Measurements from ENCODE around the gene FBXO44.

DNA sequence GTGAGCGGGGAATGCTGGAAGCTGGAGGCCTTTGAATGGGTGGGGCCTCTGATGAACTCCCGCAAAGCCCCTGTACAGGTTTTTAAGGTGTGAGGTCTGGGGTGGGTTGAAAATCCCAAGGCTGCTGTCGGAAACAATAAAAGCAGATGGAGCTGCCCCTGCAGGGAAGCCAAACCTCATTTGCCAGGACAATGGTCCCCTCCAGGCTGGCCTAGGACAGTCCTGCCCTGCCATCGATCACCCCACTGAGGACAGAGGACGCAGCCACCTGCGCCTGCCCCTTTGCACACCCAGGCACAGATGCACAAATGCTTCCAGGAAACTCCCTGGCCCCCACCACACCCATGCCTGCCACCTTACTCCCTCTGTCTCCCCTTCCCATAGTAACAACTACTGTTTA, 41.2 kb downstream of the FBXO44 start:
- TF ChIP-seq, protein P1, sequence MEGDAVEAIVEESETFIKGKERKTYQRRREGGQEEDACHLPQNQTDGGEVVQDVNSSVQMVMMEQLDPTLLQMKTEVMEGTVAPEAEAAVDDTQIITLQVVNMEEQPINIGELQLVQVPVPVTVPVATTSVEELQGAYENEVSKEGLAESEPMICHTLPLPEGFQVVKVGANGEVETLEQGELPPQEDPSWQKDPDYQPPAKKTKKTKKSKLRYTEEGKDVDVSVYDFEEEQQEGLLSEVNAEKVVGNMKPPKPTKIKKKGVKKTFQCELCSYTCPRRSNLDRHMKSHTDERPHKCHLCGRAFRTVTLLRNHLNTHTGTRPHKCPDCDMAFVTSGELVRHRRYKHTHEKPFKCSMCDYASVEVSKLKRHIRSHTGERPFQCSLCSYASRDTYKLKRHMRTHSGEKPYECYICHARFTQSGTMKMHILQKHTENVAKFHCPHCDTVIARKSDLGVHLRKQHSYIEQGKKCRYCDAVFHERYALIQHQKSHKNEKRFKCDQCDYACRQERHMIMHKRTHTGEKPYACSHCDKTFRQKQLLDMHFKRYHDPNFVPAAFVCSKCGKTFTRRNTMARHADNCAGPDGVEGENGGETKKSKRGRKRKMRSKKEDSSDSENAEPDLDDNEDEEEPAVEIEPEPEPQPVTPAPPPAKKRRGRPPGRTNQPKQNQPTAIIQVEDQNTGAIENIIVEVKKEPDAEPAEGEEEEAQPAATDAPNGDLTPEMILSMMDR (IDR thresholded peaks at IDR 0.05) = no peak
- TF ChIP-seq POLR2A (IDR thresholded peaks at IDR 0.05) (no peak), EP300 (IDR thresholded peaks at IDR 0.05) (no peak), POLR2AphosphoS5 (IDR thresholded peaks at IDR 0.05) (no peak)

Measured in upper lobe of left lung (tissue), 4 donors.